Measurements from ENCODE around the gene NIP7. TPM values are rescaled to one million over a fixed set of nuclear protein-coding genes. Genes with fewer than 3 reads are reported as not detected.

The NIP7 gene
- total RNA-seq, 1 experiment from 2014 or later = 55.8 TPM

DNA sequence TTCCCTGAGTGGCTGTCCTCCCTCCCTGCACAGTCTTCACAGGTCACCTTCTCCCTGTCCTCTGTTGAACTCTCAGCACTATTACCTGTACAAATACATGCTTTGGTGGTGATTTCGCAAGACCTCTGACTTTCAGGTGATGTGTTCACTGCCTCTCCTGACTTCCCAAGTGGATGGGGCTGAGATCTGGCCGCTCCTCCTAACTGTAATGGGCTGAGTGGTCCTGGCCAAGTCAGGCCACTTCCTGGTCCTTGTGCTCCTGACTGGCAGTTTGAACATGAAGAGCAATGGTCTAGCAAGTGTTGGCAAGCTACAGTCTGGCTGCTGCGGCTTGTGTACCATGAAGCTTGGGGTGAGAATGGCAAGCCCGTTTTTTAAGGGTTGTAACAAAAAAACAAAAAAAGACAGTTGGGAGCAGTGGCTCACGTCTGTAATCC lies 23.7 kb downstream of the NIP7 start:
- Mint-ChIP-seq H3K4me1 (ENCODE audit: low read depth, unreplicated experiment) (no peaks in the 10 kb centered on the region), H3K27ac (ENCODE audit: unreplicated experiment) (no peak overlapping the region), H3K4me3 (ENCODE audit: low read depth, unreplicated experiment) (no peak overlapping the region), H3K9me3 (ENCODE audit: low read depth, unreplicated experiment) (no peaks in the 10 kb centered on the region), H3K36me3 (ENCODE audit: insufficient read depth, unreplicated experiment) (peaks cover 34% of the 10 kb centered on the region), H3K27me3 (ENCODE audit: unreplicated experiment) (no peaks in the 10 kb centered on the region)
- DNase-seq = no peak
- CTCF ChIA-PET = no interaction called here
- intact Hi-C loops (cut with micrococcal nuclease; ENCODE audit: unreplicated experiment) = no loop called here
- TF ChIP-seq, protein P1, sequence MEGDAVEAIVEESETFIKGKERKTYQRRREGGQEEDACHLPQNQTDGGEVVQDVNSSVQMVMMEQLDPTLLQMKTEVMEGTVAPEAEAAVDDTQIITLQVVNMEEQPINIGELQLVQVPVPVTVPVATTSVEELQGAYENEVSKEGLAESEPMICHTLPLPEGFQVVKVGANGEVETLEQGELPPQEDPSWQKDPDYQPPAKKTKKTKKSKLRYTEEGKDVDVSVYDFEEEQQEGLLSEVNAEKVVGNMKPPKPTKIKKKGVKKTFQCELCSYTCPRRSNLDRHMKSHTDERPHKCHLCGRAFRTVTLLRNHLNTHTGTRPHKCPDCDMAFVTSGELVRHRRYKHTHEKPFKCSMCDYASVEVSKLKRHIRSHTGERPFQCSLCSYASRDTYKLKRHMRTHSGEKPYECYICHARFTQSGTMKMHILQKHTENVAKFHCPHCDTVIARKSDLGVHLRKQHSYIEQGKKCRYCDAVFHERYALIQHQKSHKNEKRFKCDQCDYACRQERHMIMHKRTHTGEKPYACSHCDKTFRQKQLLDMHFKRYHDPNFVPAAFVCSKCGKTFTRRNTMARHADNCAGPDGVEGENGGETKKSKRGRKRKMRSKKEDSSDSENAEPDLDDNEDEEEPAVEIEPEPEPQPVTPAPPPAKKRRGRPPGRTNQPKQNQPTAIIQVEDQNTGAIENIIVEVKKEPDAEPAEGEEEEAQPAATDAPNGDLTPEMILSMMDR (IDR thresholded peaks at IDR 0.05; ENCODE audit: unreplicated experiment) = no peak
- no TSS peak for BruUV-seq (replicated peaks)

- no peaks in the 10 kb centered on the region for H3K27me3 Mint-ChIP-seq (ENCODE audit: unreplicated experiment)
- H3K4me1 Mint-ChIP-seq (ENCODE audit: low read depth, unreplicated experiment) = no peaks in the 10 kb centered on the region
- no peak overlapping the region for H3K4me3 Mint-ChIP-seq (ENCODE audit: low read depth, unreplicated experiment)
- DNase-seq = no peak
- CTCF ChIA-PET = no interaction called here
- H3K36me3 Mint-ChIP-seq (ENCODE audit: insufficient read depth, unreplicated experiment) = peaks cover 34% of the 10 kb centered on the region
- H3K9me3 Mint-ChIP-seq (ENCODE audit: low read depth, unreplicated experiment) = no peaks in the 10 kb centered on the region
- no TSS peak for BruUV-seq (replicated peaks)
- H3K27ac Mint-ChIP-seq (ENCODE audit: unreplicated experiment) = no peak overlapping the region
- TF ChIP-seq, protein P1 (IDR thresholded peaks at IDR 0.05; ENCODE audit: unreplicated experiment) = no peak
- intact Hi-C loops (cut with micrococcal nuclease; ENCODE audit: unreplicated experiment) = no loop called here
These were observed 24.5 kb downstream of the NIP7 start for GRCh38 chr16:69364088-69364487.

- intact Hi-C loops (cut with micrococcal nuclease; ENCODE audit: unreplicated experiment) = no loop called here
- Mint-ChIP-seq H3K27ac (ENCODE audit: unreplicated experiment) (no peak overlapping the region), H3K36me3 (ENCODE audit: insufficient read depth, unreplicated experiment) (peaks cover 36% of the 10 kb centered on the region), H3K4me3 (ENCODE audit: low read depth, unreplicated experiment) (no peak overlapping the region), H3K9me3 (ENCODE audit: low read depth, unreplicated experiment) (no peaks in the 10 kb centered on the region), H3K27me3 (ENCODE audit: unreplicated experiment) (no peaks in the 10 kb centered on the region), H3K4me1 (ENCODE audit: low read depth, unreplicated experiment) (no peaks in the 10 kb centered on the region)
- no peak for DNase-seq
- TF ChIP-seq, protein P1 (IDR thresholded peaks at IDR 0.05; ENCODE audit: unreplicated experiment) = no peak
- CTCF ChIA-PET = no interaction called here
- BruUV-seq (replicated peaks) = no TSS peak
These were observed 26.3 kb downstream of the NIP7 start for GRCh38 chr16:69365901-69366300.

DNA sequence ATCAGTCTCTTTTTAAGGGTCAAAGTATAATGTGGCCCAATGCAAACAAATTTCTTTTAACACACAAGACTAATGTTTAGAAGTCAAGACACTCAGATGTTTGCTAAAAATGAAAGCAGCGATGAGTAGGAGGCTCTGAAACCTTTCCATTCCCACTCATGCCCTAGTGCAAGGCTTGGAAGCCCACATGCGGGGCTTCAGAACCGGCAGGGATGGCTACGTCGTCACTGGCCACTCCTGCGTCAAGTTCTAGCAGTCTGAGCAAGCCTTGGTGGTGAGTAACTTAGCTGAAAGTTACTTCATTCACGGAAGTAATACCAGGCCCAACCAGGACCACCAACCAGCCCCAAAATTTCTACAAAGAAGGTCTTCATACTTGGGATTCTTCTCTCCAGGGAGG lies 26.9 kb downstream of the NIP7 start:
- H3K4me1 Mint-ChIP-seq (ENCODE audit: low read depth, unreplicated experiment) = no peaks in the 10 kb centered on the region
- TF ChIP-seq, protein P1 (IDR thresholded peaks at IDR 0.05; ENCODE audit: unreplicated experiment) = no peak
- no peak for DNase-seq
- BruUV-seq (replicated peaks) = no TSS peak
- H3K27me3 Mint-ChIP-seq (ENCODE audit: unreplicated experiment) = no peaks in the 10 kb centered on the region
- CTCF ChIA-PET = interaction anchor here (0.8 kb wide), 1 partner anchor 1386 kb away, joined by 3 read pairs; no protein-coding TSS in a partner anchor
- H3K36me3 Mint-ChIP-seq (ENCODE audit: insufficient read depth, unreplicated experiment) = peaks cover 38% of the 10 kb centered on the region
- no peak overlapping the region for H3K27ac Mint-ChIP-seq (ENCODE audit: unreplicated experiment)
- no peaks in the 10 kb centered on the region for H3K9me3 Mint-ChIP-seq (ENCODE audit: low read depth, unreplicated experiment)
- H3K4me3 Mint-ChIP-seq (ENCODE audit: low read depth, unreplicated experiment) = no peak overlapping the region
- intact Hi-C loops (cut with micrococcal nuclease; ENCODE audit: unreplicated experiment) = no loop called here

Data from Calu3 (cell line).